ENCODE results near the gene STRIP2.

The STRIP2 gene

DNA sequence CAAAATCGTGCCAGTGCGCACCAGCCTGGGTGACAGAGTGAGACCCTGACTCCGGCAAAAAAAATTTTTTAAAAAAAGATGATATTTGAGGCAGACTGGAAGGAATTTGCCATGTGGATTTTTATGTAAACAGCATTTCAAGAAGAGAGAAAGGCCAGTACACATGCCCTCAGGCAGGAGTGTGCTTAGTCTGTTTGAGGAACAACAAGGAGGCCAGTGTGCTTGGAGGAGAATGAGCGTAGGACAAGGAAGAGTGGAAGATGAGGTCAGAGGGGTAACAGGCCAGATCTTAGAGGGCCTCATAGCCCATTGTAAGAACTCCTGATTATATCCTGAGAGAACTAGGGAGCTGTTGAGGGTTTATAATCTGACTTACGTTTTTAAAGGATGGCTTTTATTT, 17.2 kb upstream of the STRIP2 start:
- CTCF ChIA-PET, result interaction anchor here (1.1 to 1.6 kb wide), 3 partner anchors 27 to 88 kb away, joined by 3 to 4 read pairs (median 3); no protein-coding TSS in a partner anchor
- POLR2A ChIA-PET, result no interaction called here
- TF ChIP-seq, protein P1, sequence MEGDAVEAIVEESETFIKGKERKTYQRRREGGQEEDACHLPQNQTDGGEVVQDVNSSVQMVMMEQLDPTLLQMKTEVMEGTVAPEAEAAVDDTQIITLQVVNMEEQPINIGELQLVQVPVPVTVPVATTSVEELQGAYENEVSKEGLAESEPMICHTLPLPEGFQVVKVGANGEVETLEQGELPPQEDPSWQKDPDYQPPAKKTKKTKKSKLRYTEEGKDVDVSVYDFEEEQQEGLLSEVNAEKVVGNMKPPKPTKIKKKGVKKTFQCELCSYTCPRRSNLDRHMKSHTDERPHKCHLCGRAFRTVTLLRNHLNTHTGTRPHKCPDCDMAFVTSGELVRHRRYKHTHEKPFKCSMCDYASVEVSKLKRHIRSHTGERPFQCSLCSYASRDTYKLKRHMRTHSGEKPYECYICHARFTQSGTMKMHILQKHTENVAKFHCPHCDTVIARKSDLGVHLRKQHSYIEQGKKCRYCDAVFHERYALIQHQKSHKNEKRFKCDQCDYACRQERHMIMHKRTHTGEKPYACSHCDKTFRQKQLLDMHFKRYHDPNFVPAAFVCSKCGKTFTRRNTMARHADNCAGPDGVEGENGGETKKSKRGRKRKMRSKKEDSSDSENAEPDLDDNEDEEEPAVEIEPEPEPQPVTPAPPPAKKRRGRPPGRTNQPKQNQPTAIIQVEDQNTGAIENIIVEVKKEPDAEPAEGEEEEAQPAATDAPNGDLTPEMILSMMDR (IDR thresholded peaks at IDR 0.05; ENCODE audit: control extremely low read depth, extremely low read depth, low read depth, missing control alignments), result no peak
- DNase-seq (ENCODE audit: extremely low spot score), result no peak

DNA sequence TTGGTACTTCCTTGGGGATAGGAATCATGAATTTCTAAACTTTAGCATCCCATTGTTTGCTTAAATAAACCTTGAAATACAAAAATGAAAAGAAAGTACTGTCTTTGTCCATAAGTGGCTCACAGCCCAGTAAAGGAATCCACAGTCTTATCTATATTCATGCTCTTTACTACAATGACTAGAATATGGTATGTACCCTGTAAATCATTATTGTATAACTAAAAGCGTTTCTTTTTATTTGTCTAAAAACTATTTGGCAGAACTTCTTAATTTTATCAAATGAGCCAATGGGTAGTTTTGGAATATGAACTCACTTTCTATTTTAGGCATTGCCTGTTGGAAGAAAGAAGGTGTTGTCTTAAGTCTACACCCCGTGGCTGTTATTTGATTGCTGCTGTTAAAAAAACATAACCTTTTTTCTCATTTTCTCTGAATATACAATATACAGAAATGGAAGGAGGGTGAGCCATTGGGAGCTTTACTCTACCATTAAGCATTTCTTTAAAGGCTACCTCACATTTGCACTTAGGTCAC, 12.4 kb upstream of the STRIP2 start:
- no peak for DNase-seq (ENCODE audit: extremely low spot score)
- CTCF ChIA-PET, result interaction anchor here (1.1 kb wide), 1 partner anchor 41 kb away, joined by 3 read pairs; no protein-coding TSS in a partner anchor
- POLR2A ChIA-PET, result no interaction called here
- TF ChIP-seq, protein P1 (IDR thresholded peaks at IDR 0.05; ENCODE audit: control extremely low read depth, extremely low read depth, low read depth, missing control alignments), result no peak

DNA sequence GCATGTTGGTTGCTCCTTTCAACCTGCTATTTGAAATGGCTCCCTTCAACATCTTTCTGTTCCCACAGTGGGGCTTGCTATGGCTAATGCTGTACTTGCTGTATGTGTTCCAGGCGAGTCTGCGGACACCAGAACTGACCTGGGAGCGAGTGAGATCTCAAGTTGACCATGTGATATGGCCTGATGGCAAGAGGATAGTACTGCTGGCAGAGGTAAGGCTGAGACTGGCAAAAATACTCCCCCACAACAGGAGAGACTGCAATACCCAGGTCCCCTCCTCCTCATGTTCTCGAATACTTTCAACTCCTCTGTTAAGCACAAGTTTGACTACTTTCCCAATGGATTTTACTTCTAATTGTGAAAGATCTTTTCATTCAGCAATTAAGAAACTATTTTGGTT, 11.5 kb upstream of the STRIP2 start:
- POLR2A ChIA-PET, result no interaction called here
- CTCF ChIA-PET, result interaction anchor here (1.1 to 2.5 kb wide), 3 partner anchors 11 to 55 kb away, joined by 3 to 16 read pairs (median 8); partner anchors contain the start of gene STRIP2
- DNase-seq (ENCODE audit: extremely low spot score), result no peak
- TF ChIP-seq, protein P1 (IDR thresholded peaks at IDR 0.05; ENCODE audit: control extremely low read depth, extremely low read depth, low read depth, missing control alignments), result no peak

DNA sequence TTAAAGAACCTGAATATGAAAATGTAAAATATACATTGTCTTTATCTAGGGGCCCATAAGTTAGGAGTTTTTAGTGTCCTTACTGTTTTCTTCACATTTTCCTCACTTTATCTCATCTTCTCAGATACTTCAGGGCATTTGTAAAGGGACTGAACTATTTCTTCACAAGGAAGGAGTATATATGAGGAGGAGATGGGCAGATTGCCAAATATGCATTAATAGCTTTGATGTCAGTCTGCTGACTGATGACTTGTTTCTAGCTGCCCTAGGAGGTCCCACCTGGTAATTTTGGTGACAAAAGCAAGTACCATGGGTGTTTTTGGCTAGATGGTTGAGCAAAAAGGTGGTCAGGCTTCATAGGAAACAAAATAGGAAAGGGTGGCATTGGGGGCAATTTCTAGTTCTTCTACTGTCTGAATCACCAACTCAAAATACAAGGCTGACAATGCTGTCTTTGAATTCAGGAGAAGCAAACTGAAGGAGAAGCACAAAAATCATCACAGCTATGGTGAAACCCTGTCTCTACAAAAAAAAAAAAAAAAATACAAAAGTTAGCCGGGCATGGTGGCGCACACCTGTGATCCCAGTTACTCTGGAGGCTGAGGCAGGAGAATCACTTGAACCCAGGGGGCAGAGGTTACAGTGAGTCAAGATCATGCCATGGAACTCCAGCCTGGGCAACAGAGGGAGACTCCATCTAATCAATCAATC, 10.4 kb upstream of the STRIP2 start:
- TF ChIP-seq, protein P1 (IDR thresholded peaks at IDR 0.05; ENCODE audit: control extremely low read depth, extremely low read depth, low read depth, missing control alignments), result no peak
- POLR2A ChIA-PET, result no interaction called here
- DNase-seq (ENCODE audit: extremely low spot score), result no peak
- CTCF ChIA-PET, result interaction anchor here (1.1 to 2.5 kb wide), 4 partner anchors 10 to 56 kb away, joined by 3 to 16 read pairs (median 6); partner anchors contain the start of gene STRIP2

DNA sequence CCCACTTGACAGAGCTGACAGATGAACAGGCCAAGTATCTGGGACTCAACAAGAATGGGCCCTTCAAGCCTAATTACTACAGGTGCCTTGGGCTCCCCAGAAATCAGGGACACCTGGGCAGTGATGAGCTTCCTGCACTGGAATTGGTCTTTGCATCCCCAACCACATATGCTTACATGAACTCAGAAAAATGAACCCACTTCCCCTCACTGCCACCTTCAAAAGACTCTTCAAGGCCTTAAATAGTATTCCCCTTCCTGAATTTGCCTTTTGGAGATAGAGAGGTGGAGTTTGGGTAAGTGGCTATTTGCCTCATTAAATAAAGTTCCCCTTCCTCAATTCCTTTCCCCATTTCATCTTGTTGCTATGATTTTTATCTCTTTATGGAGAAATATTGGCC, 7.8 kb upstream of the STRIP2 start:
- ChIA-PET POLR2A (interaction anchor here (0.6 kb wide), 1 partner anchor 197 kb away, joined by 3 read pairs; no protein-coding TSS in a partner anchor), CTCF (interaction anchor here (1.2 to 2.1 kb wide), 4 partner anchors 14 to 59 kb away, joined by 4 to 8 read pairs (median 6); no protein-coding TSS in a partner anchor)
- DNase-seq (ENCODE audit: extremely low spot score), result no peak

DNA sequence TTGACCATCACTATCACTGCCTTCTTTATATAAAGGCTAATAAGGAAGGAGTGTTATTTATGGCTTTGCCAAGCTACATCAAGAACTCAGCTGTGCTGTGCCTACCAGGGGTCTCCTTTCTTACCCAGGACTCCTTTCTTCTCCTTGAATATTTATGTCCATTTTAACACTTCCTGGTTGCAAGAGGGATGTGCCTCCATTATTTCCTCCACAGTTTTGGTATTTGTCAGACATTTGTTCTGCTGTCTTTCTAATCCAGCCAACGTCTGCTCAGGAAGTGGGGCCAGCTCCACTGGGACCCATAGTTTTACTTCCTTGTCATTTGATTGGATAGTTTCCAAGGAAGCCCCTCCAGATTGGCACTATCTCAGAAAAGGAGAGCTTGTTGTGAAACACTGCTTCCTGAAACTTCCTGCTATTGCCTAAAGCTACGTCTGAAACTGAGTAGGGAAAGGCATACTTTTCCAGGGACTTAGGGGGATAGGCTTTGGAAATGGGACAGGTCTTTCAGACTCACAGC, 6.6 kb upstream of the STRIP2 start:
- CTCF ChIA-PET, result interaction anchor here (1.1 to 2.1 kb wide), 4 partner anchors 9 to 60 kb away, joined by 3 to 8 read pairs (median 5); no protein-coding TSS in a partner anchor
- POLR2A ChIA-PET, result no interaction called here
- DNase-seq (ENCODE audit: extremely low spot score), result no peak
- TF ChIP-seq, protein P1 (IDR thresholded peaks at IDR 0.05; ENCODE audit: control extremely low read depth, extremely low read depth, low read depth, missing control alignments), result no peak

More for the DNA sequence above, 7.8 kb upstream of the STRIP2 start:
- TF ChIP-seq, protein P1 (IDR thresholded peaks at IDR 0.05; ENCODE audit: control extremely low read depth, extremely low read depth, low read depth, missing control alignments), result no peak

Data from GM10248 (cell line).